HG02610 (cell line): ENCODE results near the gene HTR4.
"Not testable (repeated sequence)": the region's sequence is repeated elsewhere in the genome, so short reads cannot be mapped to it uniquely, and the experiment has no call there.

ENCODE experiments used
- ATAC-seq: cut with Tn5 transposase; IDR thresholded peaks from one replicate; pipeline ENCODE4 v1.9.1; 2021; ENCODE audit warnings: mild to moderate bottlenecking, moderate library complexity; ENCODE audit not compliant: unreplicated experiment

HTR4 gene

GRCh38 chr5:148540647-148541046 is 113.7 kb downstream of the HTR4 start:
- ATAC-seq, result no peak

- no peak for ATAC-seq
These were observed 114.5 kb downstream of the HTR4 start for GRCh38 chr5:148539851-148540250.

GRCh38 chr5:148535190-148535589 is 119.1 kb downstream of the HTR4 start:
- no peak for ATAC-seq

GRCh38 chr5:148532969-148533670 is 121.2 kb downstream of the HTR4 start:
- no peak for ATAC-seq

DNA sequence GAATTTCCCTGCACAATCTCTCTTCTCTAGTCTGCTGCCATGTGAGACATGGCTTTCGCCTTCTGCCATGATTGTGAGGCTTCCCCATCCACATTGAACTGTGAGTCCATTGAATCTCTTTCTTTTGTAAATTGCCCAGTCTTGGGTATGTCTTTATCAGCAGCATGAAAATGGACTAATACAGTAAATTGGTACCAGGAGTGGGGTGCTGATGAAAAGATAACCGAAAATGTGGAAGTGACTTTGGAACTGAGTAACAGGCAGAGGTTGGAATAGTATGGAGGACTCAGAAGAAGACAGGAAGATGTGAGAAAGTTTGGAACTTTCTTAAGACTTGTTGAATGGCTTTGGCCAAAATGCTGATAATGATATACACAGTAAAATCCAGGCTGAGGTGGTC is 124.9 kb downstream of the HTR4 start:
- not testable (repeated sequence) for ATAC-seq

- ATAC-seq, result no peak
These were observed 129.6 kb downstream of the HTR4 start for GRCh38 chr5:148524721-148525120.

GRCh38 chr5:148523139-148523538 is 131.2 kb downstream of the HTR4 start:
- no peak for ATAC-seq

DNA sequence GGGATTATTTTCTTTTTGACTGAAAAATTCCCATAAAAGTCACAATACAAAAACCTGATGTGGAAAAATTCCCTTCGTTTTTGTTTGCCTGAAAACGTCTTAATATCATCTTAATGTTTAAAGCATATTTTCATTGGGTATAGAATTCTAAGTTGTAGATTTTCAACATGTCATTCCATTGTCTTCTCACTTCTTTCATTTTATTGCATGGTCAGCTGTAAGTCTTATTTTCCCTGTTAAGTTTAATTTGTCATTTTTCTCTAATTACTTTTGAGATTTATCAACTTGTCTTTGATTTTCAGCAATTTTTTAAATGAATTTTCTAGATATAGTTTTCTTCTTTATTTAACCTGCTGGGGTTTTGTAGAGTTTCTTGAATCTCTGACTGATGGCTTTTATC is 138.9 kb downstream of the HTR4 start:
- ATAC-seq, result no peak

- no peak for ATAC-seq
These were observed 140.0 kb downstream of the HTR4 start for GRCh38 chr5:148514344-148514743.

- no peak for ATAC-seq
These were observed 141.8 kb downstream of the HTR4 start for GRCh38 chr5:148512498-148512897.

DNA sequence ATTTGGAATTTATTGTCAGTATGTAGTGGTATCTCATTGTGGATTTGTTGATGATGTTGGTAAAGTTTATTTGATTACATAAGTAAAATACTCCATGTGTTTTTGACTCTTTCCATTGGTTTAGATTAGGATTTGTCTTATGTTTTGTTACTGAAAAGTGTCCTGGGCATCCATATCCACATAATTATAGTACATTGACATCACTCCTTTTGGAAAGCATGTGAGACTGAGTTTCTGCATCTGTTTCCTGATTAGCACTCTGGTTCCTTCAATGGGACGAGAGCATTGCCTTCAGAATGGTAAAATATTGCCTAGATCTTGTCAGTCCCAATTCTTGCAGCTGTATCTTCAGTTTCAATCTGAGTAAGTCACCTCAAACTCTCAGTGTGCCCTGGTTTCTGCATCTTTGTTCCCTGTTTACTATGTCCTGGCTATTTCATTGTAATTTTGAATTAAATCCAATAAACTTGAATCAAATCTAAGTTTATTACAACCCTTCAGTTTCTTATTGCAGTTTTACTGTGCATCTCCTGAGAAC is 142.4 kb downstream of the HTR4 start:
- peak; percentile 86 for ATAC-seq

DNA sequence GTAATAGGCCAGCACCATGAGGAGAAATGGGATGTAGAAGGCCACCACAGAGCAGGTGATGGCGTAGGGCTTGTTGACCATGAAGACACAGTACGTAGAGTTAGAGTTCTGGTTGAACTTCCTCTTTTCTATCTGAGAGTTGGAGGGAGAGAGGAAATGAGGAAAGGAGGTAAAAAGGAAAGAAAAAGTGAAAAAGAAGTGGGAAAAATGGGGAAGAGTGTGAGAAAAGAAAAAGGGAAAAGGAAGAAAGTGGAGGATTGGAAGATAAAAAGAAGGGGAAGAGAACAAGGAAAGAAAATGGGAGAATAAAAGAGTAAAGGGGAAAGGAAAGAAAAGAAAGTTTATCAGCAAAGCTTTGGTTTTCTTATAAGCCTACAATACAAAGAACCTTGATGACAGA is 144.4 kb downstream of the HTR4 start:
- ATAC-seq, result no peak

DNA sequence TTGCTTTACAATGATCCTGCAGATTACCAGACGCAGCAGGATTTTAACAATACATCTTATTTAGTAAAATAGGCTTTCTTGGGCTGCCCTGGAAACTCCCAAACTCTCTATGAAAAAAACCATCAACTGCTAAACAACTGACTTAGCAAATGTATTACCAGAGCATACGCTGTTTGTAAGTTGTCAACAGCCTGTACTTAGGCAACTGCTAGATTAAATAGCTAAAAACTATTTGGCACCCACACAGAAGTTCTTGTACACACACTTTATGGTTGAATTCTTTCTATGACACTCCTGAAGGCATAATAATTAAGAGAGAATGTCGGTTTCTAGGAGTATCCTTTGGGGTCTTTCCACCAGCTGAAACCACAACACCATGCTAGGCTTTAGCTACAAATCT is 146.7 kb downstream of the HTR4 start:
- ATAC-seq, result no peak

DNA sequence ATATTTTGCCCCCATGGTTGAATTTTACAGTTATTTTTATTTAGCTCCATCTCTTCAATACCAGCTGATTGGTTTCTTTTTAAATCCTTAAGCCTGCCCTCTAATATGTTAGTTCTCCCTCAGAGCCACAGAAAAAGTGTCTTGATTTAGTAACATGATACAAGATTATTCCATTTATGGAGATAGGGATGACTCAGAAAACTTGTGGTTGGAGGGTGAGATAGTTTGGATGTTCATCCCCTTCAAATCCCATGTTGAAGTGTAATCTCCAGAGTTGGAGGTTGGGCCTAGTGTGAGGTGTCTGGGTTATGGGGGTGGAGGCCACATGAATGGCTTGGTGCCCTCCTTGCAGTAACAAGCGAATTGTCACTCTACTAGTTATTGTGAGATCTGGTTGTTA is 154.9 kb downstream of the HTR4 start:
- no peak for ATAC-seq

DNA sequence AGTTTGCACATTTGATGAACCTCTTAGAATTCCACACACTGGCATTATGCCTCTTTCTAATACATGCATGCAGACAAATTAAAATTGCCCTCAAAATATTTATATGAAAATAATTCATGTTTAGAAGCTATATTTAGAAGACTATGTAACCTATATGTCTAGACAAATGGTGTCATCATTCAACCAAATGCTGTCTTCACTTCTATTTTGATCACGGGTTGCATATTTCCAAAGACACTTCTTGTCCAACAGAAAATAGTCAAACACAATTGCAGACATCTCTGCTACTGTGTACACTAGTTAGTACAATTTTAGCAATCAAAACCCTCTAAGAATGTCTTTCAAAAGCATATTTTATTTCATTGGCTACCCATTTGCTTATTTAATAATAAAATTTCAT is 156.6 kb downstream of the HTR4 start:
- no peak for ATAC-seq

DNA sequence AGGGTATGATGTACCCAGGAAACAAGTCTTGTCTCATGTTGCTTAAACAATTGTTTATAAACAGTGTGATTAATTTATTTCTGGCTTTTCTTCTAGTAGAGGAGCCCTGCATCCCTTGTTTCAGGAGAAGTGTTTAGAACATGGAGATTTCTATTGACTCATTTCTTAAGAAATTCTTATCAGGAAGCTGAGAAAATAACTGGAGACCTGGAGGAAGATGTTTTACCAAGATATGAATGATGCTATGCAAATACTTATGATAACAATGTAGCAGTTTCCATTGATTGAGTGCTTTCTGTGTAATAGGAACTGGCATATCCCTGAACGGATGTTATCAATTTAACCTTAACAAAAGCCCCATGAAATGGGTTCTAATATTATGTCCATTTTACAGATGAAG is 162.0 kb downstream of the HTR4 start:
- ATAC-seq, result no peak

DNA sequence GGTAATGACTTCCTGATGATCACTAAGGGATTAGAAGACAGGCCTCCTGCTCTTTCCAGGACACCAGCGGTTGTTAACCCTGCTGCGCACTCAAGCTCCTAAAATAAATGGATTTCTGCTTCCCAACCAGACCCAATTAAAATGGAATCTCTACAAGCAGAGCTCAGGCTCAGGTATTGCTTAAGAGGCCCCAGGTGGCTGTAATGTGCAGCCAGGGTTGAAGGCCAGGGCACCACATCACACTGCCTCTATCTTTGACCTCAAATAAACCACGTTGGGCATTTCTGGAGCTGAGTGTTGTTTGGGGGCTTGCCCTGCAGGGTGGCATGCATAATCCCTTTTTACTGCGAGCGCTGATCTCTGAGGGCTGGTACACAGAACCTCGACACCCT is 162.5 kb downstream of the HTR4 start:
- ATAC-seq, result no peak

- no peak for ATAC-seq
These were observed 163.1 kb downstream of the HTR4 start for GRCh38 chr5:148491015-148491792.

GRCh38 chr5:148488757-148489156 is 165.6 kb downstream of the HTR4 start:
- ATAC-seq, result no peak

DNA sequence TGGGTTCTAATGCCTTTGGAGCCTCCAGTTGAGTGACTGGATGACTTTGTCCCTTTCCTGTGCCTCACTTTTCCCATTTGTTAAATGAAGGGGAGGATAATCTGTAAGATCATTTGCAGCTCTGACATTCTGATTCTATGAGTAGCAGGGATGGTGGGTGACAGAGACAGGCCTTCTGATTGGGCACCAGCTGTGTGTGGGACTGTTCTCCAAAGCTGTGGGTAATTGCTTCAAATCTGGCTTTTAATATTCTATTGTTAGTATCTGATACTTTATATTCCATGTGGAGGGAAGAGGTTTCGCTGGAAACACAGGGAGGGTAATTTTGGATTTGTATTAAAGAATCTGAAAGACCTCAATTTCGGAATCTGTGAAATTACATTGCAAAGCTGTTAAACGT is 167.9 kb downstream of the HTR4 start:
- no peak for ATAC-seq

GRCh38 chr5:148484651-148485050 is 169.7 kb downstream of the HTR4 start:
- ATAC-seq, result no peak

- ATAC-seq, result no peak
These were observed 170.6 kb downstream of the HTR4 start for GRCh38 chr5:148483750-148484149.
